ENCODE measurements around the gene CCT8L2. TPM values are rescaled to one million over a fixed set of nuclear protein-coding genes. Genes with fewer than 3 reads are reported as not detected.
"Not testable (repeated sequence)": the region's sequence is repeated elsewhere in the genome, so short reads cannot be mapped to it uniquely, and the experiment has no call there.

CCT8L2 gene
- polyA plus RNA-seq, 3 donors from 2014 or later: not detected

DNA sequence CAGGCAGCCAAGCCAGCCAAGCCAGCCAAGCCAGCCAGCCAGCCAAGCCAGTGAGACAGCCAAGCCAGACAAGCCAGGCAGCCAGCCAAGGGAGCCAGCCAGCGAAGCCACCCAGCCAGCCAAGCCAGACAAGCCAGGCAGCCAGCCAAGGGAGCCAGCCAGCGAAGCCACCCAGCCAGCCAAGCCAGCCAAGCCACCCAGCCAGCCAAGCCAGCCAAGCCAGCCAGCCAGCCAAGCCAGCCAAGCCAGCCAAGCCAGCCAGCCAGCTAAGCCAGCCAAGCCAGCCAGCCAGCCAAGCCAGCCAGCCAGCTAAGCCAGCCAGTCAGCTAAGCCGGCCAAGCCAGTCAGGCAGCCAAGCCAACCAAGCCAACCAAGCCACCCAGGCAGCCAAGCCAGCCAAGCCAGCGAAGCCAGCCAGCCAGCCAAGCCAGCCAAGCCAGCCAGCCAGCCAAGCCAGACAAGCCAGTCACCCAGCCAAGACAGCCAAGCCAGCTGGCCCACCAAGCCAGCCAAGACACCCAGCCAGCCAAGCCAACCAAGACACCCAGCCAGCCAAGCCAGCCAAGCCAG is 34.1 kb downstream of the CCT8L2 start:
- H3K9me3 Mint-ChIP-seq: peaks cover 8 to 24% (median 14%) of the 10 kb centered on the region in 6 donors
- not testable (repeated sequence) for DNase-seq; H3K27me3 Mint-ChIP-seq (ENCODE audit: low read depth in 3 of 3); H3K4me1 Mint-ChIP-seq; H3K36me3 Mint-ChIP-seq; H3K4me3 Mint-ChIP-seq; H3K27ac Mint-ChIP-seq

DNA sequence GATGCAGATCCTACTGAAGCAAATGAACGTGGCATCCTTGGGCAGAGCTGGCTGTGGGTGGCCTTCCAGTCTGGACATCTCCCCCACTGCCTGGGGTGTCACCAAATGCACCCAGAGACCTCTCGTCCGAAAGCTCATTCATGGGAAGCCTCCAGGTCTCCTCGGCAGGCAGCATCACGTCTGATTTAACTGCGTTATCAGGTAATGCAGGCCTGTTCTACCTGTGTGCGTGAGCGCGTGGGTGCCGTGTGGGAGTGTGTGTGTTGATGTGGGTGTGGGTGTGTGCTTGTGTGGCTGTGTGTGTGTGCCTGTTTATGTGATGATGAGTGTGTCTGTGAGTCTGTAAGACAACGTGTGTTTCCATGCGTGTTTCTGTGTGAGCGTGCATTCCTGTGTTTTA is 35.1 kb downstream of the CCT8L2 start:
- H3K4me1 Mint-ChIP-seq; H3K4me3 Mint-ChIP-seq; DNase-seq; H3K36me3 Mint-ChIP-seq; H3K27me3 Mint-ChIP-seq (ENCODE audit: low read depth in 3 of 3): not testable (repeated sequence)
- Mint-ChIP-seq H3K9me3 (peaks cover 8 to 24% (median 15%) of the 10 kb centered on the region in 6 donors), H3K27ac (peak overlapping the region in 1 of 6 donors; percentile 6)

DNA sequence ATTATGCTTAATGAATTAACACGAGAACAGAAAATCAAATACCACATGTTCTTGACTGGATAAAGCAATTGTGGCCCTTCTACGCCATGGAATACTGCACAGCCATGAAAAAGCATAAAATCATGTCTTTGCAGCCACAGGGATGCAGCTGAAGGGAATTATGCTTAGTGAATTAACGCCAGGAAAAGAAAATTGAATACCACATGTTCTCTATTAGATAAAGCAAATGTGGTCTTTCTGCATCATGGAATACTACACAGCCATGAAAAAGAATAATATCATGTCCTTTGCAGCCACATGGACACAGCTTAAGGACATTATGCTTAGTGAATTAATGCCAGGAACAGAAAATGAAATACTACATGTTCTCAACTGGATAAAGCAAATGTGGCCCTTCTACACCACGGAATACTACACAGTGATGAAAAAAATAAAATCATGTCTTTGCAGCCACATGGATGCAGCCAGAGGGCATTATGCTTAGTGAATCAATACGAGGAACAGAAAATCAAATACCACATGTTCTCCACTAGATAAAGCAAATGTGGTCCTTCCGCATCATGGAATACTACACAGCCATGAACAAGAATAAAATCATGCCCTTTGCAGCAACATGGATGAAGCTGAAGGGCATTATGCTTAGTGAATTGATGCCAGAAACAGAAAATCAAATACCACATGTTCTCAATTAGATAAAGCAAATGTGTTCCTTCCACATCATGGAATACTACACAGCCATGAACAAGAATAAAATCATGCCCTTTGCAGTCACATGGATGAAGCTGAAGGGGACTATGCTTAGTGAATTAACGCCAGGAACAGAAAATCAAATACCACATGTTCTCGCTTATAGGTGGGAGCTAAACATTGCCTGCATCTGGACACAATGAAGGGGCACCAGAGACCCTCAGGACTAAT is 37.3 kb downstream of the CCT8L2 start:
- H3K36me3 Mint-ChIP-seq; H3K27me3 Mint-ChIP-seq (ENCODE audit: low read depth in 3 of 3); H3K27ac Mint-ChIP-seq; H3K4me3 Mint-ChIP-seq; H3K4me1 Mint-ChIP-seq; DNase-seq: not testable (repeated sequence)
- H3K9me3 Mint-ChIP-seq: peaks cover 8 to 26% (median 15%) of the 10 kb centered on the region in 6 donors

DNA sequence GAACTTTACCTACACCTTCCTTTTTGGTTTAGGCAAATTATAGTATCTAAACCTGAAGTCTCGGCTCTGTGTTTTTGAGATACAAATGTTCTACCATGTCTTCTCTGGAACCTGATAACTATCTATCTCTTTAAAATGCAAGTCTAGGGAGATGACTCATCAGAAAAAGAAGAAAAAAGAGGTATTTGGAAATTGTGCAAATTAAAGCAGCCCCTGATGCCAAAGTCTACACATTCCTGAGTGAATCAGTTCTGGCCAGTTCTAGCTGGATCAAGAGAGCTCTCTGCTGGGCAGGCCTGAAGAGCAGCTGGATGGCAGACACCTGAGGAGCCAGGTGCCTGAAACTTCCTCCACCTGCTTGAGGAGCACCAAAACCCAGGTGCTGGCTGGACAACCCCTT is 49.3 kb downstream of the CCT8L2 start:
- H3K27ac Mint-ChIP-seq; H3K9me3 Mint-ChIP-seq; H3K4me1 Mint-ChIP-seq; H3K27me3 Mint-ChIP-seq (ENCODE audit: low read depth in 3 of 3); H3K4me3 Mint-ChIP-seq; H3K36me3 Mint-ChIP-seq; DNase-seq: not testable (repeated sequence)

Other genes starting within 250 kb of the CCT8L2 start
- gene XKR3, start 232.6 kb upstream of the CCT8L2 start, polyA plus RNA-seq: not detected